ENCODE data around the gene ATRN.
"Not testable (repeated sequence)": the region's sequence is repeated elsewhere in the genome, so short reads cannot be mapped to it uniquely, and the experiment has no call there.

ATRN gene

DNA sequence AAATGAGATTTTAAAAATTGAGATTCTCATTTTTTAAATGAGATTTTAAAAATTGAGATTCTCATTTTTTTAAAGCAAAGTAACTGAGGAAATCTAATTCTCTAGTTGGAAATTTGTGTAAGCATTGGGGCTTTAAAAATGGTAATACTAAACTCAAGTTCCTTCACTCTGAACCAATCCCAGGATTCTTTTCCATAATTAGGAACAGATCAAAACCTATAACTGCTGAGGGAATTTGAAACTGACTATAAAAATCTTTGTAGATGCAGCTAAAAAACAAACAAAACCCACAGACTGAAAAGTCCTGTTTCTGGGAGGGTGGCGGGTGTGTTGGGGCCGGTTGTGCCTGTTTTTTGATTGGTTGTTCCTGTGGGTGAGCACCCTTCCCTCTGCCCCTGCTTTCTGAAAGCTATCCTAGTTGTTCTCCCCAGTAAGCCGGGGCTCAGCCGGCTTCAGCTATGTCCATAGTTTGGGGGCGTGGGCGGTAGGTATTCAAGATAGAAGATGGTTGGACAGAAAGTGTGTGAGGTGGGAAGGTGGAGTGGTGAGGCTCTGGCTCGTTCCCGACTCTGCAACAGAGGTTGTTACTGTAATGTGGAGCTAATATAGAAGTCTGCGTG is 143.1 kb downstream of the ATRN start:
- no peak for TF ChIP-seq ZFX (IDR thresholded peaks at IDR 0.05)
- TF ChIP-seq, protein P1, sequence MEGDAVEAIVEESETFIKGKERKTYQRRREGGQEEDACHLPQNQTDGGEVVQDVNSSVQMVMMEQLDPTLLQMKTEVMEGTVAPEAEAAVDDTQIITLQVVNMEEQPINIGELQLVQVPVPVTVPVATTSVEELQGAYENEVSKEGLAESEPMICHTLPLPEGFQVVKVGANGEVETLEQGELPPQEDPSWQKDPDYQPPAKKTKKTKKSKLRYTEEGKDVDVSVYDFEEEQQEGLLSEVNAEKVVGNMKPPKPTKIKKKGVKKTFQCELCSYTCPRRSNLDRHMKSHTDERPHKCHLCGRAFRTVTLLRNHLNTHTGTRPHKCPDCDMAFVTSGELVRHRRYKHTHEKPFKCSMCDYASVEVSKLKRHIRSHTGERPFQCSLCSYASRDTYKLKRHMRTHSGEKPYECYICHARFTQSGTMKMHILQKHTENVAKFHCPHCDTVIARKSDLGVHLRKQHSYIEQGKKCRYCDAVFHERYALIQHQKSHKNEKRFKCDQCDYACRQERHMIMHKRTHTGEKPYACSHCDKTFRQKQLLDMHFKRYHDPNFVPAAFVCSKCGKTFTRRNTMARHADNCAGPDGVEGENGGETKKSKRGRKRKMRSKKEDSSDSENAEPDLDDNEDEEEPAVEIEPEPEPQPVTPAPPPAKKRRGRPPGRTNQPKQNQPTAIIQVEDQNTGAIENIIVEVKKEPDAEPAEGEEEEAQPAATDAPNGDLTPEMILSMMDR (conservative IDR thresholded peaks at IDR 0.05) = no peak
- peak overlapping the region; percentile 26; the same call in 1 of the 2 replicates for H3K27ac ChIP-seq

DNA sequence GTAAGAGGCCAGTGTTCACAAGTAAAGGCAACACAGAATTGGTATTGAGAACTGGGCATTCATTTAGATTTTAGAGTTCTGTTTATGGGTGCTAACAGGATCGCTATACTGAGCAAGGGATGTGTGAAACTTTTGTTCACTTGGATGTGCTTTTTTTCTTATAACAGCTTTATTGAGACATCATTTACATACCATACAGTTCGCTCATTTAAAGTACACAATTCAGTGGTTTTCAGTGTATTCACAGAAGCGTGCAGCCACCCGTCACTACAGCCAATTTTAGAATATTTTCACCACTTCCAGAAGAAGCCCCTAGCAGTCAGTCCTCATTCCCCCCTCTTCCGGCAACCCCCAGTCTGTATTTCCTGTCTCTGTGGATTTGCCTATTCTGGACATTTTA is 143.6 kb downstream of the ATRN start:
- no peak for TF ChIP-seq ZFX (IDR thresholded peaks at IDR 0.05)
- TF ChIP-seq, protein P1 (conservative IDR thresholded peaks at IDR 0.05) = no peak
- peak overlapping the region; percentile 26; the same call in 1 of the 2 replicates for H3K27ac ChIP-seq

DNA sequence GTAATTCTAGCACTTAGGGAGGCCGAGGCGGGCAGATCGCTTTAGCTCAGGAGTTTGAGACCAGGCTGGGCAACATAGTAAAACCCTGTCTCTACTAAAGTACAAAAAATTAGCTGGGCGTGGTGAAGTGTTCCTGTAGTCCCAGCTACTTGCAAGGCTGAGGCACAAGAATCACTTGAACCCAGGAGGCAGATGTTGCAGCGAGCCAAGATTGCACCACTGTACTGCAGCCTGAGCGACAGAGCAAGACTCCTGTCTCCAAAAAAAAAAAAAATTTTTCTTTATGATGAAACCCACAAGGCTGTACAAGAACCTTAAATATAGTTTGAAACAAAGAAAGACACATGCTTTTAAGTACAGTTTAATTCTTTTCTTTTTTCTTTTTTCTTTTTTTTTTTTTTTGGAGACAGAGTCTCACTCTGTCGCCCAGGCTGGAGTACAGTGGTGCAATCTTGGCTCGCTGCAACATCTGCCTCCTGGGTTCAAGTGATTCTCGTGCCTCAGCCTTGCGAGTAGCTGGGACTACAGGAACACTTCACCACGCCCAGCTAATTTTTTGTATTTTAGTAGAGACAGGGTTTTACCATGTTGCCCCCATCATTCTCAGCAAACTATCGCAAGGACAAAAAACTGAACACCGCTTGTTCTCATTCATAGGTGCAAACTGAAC is 144.5 kb downstream of the ATRN start:
- not testable (repeated sequence) for H3K27ac ChIP-seq

DNA sequence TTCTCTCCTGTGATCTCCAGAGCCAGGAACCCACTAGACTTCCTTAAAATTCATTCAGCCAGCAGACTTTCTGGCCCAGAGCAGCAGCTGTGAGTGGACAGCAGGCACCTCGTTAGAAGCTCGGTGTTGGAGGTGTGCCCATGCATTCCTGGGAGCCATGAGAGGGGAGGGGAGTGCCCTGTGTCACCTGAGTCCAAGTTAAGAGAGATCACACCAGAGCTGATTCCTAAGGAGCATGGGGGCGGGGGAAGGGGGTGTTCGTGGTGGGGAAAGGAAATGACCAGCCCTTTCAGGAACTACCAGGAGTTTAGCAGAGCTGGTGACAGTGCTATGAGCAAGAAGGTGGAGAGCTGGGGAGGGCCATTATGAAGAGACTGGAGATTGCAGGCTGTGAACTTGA is 145.4 kb downstream of the ATRN start:
- TF ChIP-seq ZFX (IDR thresholded peaks at IDR 0.05) = no peak
- TF ChIP-seq, protein P1 (conservative IDR thresholded peaks at IDR 0.05) = no peak
- H3K27ac ChIP-seq = no peak overlapping the region

DNA sequence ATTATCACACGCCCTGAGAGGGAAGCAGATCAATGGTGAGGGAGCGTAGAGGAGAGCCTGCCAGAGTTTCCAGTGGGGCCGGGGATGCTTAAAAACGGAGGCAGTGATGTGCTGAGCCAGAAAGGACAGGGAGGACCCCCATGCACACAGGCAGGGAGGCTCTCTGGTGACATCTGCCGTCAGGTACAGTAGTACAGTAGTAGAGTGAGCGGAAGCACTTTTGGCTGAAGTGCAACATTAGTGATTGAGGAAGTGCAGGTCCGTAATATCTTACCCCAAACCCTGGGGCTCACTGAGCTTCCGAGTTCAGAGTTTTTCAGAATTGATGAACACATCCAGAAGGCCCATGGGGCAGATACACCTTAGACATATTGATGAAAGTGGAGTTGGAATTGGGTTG is 150.3 kb downstream of the ATRN start:
- H3K27ac ChIP-seq = no peak overlapping the region
- TF ChIP-seq, protein P1 (conservative IDR thresholded peaks at IDR 0.05) = no peak
- no peak for TF ChIP-seq ZFX (IDR thresholded peaks at IDR 0.05)

DNA sequence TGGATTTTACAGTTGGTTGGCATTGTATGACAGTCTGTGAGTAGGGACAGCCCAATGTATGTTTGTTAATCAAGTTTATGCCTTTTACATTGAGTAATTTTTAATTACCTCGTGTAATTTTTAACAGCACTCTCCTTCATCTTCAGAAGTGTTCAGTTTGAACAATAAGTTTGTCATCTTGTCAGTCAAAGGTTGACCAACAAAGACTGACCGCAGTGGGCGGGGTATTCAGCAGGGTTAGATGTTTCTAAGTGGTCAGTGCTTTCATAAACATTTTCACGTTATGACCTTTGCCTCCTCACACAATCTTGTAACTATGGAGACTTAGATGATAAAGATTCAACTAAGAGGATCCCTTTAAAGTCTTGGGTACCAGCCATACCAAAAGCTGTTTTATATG is 151.6 kb downstream of the ATRN start:
- TF ChIP-seq, protein P1 (conservative IDR thresholded peaks at IDR 0.05) = no peak
- TF ChIP-seq ZFX (IDR thresholded peaks at IDR 0.05) = no peak
- no peak overlapping the region for H3K27ac ChIP-seq

DNA sequence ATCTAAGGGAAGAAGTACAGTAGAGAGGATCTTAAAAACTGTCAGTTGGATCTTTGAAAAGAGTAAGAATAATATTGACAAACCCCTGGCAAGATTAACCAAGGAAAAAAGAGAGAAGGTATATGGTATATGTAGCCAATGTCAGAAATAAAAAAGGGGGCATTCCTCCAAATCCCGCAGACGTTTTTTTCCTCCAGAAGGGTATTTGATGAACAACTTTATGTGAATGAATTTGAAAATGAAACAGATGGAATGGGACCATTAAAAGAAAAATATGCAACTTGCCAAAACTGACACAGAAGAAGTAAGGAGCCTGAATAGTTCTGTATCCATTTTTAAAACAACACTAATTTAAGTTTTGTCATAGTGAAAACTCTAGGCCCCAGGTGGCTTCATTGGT is 156.7 kb downstream of the ATRN start:
- H3K27ac ChIP-seq = no peak overlapping the region
- TF ChIP-seq, protein P1 (conservative IDR thresholded peaks at IDR 0.05) = no peak
- no peak for TF ChIP-seq ZFX (IDR thresholded peaks at IDR 0.05)

Measured in C4-2B (cell line).